Activated CD8-positive, alpha-beta memory T cell treated with anti-CD3 and anti-CD28 coated beads for 1 hour (primary cell): ENCODE data around the gene SDR39U1.

Source experiments
- DNase-seq, 2 donors: peaks; one replicate each; pipeline ENCODE4 v3.0.0-alpha.2; 2020; ENCODE audit warnings: low read depth in 1 of 2; ENCODE audit errors: extremely low read depth in 1 of 2

The SDR39U1 gene

DNA sequence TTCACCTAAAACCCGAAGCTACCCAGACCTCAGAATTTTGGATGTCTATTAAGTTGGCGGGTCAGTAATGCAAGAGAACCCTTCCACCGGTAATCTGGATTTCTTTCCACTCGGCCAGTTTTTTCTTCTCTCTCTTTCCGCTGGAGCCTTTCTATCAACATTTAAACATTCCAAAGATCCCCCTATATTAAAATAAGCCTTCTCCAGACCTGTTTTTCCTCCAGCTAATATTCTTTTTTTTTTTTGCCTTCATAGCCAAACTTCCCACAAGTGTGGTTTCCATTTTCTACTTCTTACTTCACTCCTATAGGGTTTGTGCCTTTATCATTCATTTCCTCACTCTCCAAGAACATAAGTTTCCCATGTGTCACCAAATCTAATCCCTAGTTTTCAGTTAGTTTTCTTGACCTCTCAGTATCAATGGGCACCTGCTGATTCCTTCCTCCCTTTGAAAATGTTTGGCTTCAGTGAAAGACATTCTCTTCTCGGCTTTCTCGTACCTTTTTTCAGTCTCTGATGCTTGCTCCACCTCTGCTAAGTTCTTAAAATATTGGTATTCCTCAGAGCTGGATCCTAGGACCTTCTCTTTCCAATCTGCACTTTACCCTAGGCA, 583 bp upstream of the SDR39U1 start:
- no peak for DNase-seq

DNA sequence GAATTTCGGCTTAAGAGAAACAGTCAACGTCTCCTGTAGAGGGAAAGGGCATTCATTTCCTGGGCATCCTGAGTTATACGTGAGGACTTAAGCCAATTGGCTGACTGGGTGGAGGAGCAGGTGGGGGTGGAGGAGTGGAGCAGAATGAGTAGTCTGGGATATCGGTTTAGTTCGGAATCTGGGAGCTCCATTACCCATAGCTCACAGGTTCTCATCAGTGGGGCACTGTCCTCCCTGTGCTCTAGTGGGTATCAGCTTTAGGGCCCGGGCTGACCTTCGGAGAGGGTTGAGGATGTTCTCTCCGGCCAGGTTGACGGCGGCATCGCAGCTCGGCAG, 704 bp downstream of the SDR39U1 start:
- no peak for DNase-seq

DNA sequence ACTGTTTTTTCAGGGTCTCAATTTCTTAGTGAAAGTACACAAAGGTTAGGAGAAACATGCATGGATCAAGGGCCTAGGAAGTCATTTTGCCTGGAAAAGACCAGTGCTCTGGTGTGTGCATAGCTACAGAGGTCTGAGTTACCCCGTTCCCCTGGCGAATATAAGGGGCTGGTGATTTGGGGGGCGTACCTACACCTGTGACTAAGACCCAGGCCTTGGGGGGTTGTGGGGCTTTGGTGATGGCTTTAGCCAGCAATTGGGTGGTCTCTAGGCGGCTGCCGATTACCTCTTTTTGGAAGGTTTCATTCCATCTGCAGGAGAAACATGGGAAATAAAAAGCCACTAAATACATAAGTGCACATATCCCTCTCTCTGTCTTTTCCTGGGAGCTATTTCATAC, 1.1 kb downstream of the SDR39U1 start:
- DNase-seq = no peak

- DNase-seq = no peak
These were observed 1.8 kb downstream of the SDR39U1 start for GRCh38 chr14:24440606-24441399.

DNA sequence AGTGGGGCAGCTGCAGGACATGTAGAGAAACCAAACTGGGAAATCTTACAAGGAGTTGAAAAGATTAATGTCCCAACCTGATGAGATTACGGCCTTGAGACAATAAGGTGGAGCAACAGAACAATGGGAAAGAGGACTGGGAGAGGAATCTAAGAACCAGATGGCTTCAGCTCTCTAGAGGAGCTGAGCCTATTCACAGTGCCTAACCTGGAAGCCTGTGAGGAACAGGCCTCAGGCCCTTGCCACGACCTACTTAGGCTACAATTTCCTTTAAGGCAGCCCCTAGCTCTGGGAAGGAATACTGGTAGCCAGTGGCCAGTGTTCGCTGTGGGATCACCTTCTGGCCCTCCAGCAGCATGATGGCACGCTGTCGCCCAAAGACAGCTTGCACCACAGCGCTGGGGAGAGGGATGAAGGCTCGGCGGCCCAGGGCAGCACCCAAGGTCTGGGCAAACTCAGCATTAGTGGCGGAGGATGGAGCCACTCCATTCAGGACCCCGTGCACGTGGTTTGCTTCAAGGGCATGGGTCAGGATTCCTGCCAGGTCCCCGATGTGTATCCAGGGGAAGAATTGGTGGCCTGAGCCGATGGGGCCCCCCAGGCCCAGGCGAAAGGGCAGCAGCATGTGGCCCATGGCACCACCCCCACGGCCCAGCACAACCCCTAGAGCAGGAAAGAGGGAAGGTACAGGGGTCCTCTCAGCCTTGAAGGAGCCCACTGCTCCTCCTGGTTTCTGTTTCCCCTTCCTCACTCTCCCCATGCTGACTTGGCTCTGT, 2.6 kb downstream of the SDR39U1 start:
- DNase-seq = no peak

- DNase-seq = no peak
These were observed 3.3 kb downstream of the SDR39U1 start for GRCh38 chr14:24439257-24439656.

DNA sequence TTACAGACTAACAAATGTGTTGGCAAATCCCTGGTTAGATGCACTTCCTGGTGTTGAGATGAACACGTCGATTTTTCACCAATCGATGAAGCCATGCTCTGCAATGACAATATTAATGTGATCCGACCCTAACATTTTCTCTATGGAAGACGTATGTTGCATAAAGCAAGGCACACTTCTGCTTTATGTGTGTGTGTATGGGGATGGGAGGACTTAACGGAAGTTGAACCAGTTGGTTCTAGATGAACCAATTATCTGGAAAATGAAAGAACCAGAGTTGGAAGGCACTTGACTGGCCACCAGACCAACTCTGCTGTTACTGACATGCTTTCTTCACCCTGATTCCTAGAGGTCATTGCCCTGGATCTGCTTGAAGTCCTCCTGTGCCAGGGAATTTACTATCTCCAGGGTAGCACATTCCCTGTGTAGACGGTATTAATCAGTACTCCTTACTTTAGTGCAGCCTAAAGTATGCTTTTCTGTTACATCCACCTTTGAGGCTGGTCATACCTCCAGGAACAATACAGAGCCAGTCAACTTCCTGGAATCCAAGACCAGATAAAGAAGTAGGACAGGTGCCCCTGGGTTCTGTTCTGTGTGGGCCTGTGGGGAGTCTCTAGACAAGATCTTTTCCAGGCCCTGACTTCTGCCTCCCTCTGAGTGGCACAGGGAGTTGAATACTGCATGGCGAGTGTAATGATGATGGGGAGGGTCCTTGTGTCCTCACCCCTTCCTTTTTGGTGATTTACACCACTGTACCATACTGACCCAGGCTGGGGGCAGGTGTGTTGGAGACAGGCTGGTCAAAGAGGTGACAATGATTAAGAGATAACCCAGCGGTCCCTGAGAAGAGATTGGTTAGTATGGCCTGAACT, 4.1 kb downstream of the SDR39U1 start:
- DNase-seq = no peak

DNA sequence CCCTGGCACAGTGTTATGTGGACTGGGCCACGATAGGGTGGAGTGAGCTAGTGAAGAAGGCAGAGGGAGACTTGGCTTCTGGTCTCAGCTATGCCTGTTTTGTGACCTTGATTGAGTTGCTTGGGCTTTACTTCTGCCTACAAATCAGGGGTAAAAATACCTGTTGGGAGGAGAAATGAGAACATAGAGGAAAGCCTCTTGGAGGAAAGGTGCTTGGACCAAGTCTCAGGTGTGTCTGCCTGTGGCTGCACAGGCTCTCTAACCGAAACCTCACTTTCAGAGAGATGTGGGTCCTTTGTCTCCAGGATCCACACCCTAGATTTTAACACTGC, 4.9 kb downstream of the SDR39U1 start:
- no peak for DNase-seq

DNA sequence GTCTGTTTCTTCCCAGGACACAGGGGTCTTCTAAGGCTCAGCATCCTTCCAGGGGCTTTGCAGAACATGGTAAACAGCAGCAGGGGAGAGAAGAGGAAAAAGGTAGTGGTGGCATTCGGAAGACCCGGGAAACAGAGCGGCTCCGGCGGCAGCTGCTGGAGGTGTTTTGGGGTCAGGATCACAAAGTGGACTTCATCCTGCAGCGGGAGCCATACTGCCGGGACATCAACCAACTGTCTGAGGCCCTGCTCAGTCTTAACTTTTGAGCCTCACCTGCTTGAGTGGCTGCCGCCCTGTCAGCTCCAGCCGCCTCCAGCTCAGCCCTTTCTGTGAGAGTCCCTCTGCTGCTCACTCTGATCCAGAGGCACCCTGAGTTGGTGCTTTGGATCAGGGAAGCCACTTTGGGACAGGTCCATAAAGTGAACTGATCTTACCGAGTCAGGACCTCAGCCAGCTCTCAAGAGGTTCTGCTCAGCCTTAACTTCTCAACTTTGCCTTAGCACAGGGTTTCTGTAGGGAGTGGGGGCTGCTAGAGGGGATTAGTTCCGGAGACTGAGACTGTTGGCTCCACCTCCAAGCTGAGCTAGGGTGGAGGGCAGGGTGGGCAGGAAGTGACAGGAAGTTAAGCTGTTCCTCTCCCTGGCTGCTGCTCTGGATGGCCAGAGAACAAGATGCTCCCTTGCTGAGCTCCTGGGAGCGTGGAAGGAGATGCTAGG, 5.4 kb downstream of the SDR39U1 start:
- no peak for DNase-seq

GRCh38 chr14:24436355-24437019, 6.1 kb downstream of the SDR39U1 start:
- DNase-seq = no peak

- DNase-seq = no peak
These were observed 6.6 kb downstream of the SDR39U1 start for GRCh38 chr14:24435998-24436354.

DNA sequence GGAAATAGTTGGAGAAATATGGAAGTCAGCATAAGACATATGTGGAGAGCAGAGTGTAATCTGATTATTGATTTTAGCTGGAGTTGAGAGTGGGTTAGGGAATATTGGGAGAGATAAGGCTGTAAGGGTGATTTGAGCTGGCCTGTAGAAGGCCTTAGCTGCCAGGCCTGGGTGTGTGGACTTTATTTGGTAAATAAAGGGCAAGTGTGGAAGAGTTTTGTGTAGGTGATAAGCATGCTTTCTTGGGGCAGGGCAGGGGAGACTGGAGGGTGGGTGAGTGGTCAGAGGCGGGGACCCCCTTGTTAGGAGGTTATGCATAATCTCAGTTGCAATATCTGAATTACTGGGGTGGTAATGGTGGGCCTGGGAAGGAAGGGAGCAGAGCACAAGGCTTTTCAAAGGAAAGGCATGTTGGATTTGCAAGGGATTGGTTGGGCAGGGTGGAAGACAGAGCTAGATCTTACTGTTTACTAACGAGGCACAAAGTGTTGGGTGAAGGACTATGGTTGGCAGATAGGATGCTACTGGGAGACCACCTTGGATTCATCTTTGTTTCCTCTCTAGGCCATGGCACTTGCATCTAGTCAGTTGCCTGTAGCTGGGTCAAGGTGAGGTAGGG, 7.3 kb downstream of the SDR39U1 start:
- no peak for DNase-seq

GRCh38 chr14:24434676-24435075, 7.9 kb downstream of the SDR39U1 start:
- no peak for DNase-seq

- DNase-seq = no peak
These were observed 8.5 kb downstream of the SDR39U1 start for GRCh38 chr14:24434036-24434435.

DNA sequence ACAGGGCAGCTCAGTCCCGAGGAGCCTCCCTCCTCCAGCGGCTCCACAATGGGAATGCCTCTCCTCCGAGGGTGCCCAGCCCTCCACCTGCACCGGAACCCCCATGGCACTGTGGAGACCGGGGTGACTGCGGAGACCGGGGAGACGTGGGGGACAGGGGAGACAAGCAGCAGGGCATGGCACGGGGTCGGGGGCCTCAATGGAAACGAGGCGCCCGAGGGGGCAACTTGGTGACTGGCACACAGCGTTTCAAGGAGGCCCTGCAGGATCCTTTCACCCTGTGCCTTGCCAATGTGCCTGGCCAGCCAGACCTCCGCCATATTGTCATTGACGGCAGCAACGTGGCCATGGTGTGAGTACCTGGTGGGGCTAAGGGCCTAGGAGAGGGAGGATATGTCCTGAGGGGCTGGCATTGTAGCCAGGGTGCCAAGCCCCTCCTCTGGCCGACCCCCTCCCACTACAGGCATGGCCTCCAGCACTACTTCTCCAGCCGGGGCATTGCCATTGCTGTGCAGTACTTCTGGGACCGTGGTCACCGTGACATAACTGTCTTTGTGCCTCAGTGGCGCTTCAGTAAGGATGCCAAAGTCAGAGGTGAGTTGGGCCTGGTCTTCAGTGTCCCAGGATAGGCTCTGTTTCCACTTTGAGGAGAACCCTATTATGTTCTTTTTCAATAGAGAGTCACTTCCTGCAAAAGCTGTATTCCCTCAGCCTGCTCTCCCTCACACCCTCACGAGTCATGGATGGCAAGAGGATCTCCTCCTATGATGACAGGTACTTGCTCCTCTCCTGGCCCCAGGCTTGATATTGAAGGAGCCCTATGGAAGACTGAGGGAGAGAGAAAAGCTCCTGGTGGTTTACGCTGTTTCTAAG, 10.1 kb downstream of the SDR39U1 start:
- no peak for DNase-seq

DNA sequence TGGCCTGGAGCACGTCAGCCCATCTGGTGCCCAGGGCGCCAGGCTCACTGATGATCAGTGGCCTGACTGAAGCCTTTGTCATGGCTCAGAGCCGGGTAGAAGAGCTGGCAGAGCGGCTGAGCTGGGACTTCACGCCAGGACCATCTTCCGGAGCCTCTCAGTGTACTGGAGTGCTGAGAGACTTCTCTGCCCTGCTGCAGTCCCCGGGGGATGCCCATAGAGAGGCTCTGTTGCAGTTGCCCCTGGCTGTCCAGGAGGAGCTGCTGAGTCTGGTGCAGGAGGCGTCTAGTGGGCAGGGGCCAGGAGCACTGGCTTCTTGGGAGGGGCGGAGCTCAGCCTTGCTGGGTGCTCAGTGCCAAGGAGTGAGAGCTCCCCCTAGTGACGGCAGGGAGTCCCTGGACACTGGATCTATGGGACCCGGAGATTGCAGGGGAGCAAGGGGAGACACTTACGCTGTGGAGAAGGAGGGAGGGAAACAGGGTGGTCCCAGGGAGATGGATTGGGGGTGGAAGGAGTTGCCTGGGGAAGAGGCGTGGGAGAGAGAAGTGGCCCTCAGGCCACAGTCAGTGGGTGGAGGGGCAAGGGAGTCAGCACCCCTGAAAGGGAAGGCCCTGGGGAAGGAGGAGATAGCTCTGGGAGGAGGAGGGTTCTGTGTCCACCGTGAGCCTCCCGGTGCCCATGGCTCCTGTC, 10.9 kb downstream of the SDR39U1 start:
- peak; percentile 74 to 79 for DNase-seq

DNA sequence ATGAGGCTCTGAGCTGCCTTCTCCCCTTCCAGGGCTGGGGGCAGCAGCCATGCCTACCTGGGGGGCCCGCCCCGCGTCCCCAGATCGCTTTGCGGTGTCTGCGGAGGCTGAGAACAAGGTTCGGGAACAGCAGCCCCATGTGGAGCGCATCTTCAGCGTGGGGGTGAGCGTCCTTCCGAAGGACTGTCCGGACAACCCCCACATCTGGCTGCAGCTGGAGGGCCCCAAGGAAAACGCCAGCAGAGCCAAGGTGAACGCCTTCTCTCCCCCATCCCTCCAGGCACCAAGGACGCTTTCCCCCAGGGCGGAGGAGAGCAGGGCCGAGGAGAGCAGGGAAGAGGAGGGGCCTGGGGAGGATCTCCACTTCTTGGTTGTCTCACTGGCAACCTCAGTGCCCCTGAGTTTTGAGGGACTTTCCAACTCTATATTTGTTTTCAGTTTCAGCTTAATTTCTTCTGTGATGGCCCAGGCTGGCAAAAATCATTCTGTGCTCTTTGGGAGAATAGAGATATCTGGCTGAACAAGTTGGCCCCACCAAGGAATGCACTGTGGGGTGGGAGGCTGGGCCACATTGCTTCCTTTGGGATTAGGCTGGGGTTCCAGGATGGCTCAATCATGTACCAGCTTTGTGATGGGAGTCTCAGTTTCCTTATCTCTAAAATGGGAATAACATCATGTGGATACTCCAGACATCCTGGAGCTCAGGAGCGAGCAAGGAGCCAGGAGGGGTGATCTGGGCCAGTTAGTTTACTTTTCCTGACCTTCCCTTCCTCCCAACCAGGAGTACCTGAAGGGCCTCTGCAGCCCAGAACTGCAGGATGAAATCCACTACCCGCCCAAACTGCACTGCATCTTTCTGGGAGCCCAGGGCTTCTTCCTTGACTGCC, 11.7 kb downstream of the SDR39U1 start:
- DNase-seq = peak in 1 of 2 donors; percentile 30
